GM18505 (cell line): ENCODE results near the gene KLK8.

Source experiments
- ATAC-seq: cut with Tn5 transposase; IDR thresholded peaks from one replicate; pipeline ENCODE4 v1.9.1; 2021; ENCODE audit not compliant: unreplicated experiment
- POLR2A ChIP-seq: IDR thresholded peaks from 4 replicates; pipeline ENCODE4 v1.6.1; 2011; ENCODE audit warnings: borderline replicate concordance; ENCODE audit not compliant: insufficient read depth, insufficient read length; ENCODE audit errors: extremely low read depth

KLK8 gene

DNA sequence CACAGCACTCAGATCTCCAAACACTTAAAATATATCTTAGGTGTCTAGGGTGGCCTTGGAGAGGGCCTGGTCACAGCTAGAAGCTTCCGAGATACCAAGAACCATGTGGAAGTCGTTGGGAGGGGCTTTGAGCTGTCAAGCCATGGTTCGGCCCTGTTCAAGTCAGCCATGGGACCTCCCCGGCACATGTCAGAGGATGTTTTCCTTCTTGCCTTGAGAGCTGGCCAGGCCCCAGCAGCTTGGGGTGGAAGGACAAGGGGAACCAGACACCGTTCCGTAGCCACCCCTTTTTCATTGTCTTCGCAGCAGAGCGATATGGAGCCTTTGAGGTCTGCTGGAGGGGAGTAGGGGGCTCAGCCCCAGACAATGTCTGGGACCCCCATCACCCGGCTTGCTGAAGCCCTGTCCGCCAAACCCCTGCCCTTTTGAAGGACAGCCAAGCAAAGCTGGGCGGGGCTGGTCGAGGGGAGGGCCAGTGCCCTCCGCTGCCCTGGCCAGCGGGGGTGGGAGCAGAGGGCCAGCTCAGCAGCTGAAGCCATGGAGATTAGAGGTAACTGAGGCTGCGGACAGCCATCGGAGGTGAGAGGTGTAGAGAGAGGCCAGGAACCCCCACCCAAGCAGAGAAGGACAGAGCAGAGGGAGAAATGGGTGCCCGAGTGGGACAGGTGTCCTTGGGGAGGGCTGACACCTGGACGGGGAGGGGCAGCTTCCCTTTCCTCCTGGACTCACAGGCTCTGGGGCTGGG lies 24.6 kb upstream of the KLK8 start:
- no peak for TF ChIP-seq POLR2A
- ATAC-seq: no peak

DNA sequence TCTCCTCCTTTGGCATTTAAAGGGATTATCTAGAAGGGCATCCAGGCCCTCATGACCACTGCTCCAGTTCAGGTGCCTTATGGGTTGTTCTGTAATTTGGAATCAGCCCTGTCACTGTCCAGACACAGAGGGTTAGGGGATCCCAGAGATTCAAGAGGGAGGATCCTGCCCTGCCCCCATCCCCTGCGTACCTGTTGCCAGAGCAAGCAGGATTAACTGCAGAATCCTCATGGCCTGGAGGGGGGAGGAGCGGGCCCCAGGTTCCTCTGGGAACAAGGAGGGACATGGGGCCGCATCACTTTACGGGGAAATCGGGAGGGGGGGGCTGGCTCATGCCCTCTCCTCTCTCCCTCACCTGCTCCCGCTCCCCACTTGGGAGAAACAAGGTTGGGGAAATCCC lies 24.0 kb upstream of the KLK8 start:
- no peak for TF ChIP-seq POLR2A
- no peak for ATAC-seq

DNA sequence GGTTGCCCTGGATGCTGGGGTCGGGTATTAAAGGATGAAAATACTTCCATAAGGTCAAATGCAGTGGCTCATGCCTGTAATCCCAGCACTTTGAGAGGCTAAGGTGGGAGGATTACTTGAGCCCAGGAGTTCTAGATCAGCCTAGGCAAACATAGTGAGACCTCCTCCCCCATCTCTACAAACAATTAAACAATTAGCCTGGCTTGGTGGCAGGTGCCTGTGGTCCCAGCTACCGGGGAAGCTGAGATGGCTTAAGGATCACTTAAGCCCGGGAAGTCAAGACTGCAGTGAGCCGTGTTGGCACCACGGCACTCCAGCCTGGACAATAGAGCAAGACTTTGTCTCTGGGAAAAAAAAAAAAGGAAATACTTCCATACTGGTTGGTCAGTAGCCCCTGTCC lies 23.5 kb upstream of the KLK8 start:
- TF ChIP-seq POLR2A: no peak
- no peak for ATAC-seq

DNA sequence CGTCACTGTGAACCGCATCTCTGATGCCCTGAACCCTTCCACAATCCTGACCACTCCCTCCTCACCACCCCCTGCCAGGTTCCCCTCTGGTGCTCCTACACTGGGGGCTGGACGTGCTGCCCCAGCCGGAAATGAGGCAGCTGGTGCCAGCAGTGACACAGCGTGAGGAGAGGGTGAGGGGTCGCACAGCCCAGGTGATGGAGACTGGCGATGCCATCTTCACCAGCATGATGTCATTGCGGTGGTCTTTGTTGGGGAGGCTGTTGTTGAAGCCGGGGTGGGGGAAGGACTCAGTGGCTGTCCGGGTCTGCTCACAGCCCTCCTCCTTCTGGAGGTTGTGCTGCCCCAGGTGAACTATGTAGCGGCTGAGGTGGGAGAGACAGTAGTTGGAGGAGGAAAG lies 22.5 kb upstream of the KLK8 start:
- ATAC-seq: no peak
- no peak for TF ChIP-seq POLR2A

DNA sequence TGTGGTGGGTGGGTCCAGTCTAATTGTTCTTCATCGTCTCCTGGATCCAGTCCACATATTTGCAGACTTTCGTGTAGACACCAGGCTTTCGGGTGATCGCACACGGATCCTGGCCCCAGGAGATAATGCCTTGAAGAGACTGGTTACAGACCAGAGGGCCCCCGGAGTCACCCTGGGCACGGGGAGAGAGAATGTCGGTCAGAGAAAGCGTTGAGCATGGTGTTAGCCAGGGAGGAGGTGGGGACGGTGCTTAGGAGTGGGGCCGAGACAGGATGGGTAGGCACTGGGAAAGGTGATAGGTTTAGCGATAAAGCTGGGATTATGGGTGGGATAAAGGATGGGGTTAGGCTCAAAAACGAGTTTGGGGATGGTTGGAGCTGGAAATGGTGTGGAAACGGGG lies 21.1 kb upstream of the KLK8 start:
- ATAC-seq: no peak
- no peak for TF ChIP-seq POLR2A

DNA sequence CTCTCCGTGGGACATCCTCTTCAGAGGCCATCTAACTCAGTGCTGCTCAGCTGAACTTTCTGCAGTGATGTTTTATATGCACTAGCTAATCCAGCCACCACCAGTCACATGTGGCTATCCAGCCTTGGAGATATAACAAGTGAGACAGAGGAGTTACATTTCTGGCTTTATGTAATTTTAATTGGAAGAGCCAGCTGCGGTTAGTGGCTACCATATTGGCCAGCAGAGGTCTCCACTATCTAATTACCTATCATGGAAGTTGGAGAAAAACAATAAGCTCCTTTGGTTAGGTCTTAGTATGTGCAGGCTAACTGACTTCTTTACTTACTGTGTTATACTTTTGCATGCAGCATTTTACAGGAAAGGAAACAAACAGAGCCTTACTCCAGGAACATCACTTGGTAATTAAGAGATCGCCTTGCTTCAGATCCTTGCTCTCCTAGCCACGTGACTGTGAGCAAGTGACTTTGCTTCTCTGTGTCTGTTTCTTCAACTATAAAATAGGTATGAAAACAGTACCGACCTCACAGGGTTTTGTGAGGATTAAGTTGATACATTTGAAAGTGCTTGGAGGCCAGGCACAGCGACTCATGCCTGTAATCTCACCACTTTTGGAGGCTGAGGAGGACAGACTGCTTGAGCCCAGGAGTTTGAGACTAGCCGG lies 19.7 kb upstream of the KLK8 start:
- TF ChIP-seq POLR2A: no peak
- no peak for ATAC-seq

DNA sequence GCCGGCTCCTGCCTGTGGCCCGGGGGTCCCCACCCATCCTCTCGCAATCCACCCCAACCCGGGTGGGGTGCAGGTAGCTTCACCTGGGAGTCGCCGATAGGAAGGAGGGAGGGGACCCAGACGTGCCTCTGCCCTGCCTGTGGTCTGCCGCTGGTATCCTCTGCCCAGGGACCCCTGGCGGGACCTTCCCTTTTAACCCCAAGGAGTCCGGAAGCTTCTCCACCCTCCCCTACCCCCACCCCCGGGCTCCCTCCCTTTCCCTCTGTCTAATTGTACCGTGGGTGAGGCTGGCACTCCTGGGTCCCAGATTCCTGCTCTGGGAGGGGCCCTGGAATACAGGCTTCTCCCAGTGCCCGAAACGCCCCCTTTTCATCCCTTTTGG lies 18.1 kb upstream of the KLK8 start, which contains the start of gene KLK10:
TSS of gene KLK10 (minus strand) at position 166 of the 382 bp plus-strand sequence. CDS start 579 bp downstream, outside the sequence.
- TF ChIP-seq POLR2A: no peak
- no peak for ATAC-seq

DNA sequence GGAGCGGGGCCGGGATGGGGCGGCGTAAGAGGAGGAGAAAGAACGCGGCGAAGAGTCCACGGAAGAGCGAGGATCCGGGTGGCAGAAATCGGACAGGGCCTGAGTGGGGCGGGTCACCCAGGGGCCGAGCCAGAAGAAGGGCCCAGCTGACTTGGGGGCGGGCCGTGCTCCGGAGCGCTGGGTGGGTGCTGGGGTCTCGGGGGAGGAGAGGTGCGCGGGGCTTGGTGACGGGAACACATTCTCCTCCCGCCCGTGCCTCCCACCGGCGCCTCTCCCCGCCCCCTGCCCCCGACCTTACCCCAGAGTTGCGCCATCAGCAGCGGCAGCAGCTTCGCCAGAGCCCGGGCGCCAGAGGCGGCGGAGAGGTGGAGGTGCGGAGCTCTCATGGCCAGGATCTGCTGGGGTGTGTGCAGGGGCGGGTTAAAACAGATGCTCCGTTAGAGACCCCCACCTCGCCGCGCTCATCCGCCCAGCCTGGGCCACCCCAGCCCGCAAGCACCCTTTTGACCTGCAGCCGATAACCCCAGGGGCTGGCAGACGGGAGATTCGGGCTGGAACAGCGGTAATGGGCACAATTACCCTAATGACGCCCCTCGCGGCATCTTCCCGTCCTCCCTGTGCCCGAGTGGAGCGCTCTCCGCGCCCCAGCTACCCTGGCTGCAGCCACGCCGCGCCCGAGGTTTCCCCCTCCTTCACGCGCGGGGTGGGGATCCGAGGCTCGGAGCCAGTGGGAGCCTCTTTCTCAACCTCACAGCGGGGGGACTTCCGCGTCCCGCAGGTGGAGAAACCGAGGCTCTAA lies 17.5 kb upstream of the KLK8 start:
- no peak for TF ChIP-seq POLR2A
- no peak for ATAC-seq

DNA sequence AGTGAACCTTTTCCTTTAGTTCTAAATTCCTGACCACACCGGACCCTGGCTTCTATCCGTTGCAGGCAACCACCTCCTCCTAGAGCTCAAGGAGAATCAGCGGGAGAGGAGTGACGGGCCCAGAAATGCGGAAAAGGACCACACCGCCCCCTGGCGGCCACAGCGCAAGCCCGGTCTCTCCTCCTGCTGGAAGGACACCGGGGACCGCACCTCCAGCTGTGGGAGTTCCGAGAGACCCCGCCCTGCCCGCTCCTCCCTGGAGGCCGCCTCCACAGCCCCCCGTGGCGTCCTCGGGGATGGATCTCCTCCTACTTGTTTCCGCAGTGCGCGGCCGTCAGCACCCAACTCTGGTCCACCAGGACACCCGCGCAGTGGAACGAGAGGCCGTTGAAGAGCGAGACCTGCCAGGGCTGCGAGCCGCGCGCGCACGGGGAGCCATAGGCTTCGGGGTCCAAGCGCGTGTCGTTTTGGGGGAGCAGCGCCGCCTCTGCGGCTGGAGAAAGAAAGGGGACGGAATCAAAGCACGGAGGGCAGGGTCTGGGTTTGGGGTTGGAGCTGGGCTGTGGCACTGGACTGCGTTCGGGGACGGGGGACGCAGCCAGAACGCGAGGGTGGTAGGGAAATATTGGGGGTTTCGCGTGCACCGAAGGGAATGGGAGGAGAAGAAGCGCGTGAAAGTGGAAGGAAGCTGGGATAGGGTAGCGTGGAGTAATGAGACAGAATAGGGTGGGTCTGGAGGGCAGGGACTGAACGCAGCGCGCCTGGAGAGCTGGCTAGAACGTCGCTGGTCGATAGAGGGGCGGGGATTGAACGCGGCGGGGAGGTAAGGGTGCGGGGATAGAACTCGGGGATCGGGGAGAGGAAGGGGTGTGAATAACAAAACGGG lies 15.6 kb upstream of the KLK8 start:
- TF ChIP-seq POLR2A: no peak
- no peak for ATAC-seq

DNA sequence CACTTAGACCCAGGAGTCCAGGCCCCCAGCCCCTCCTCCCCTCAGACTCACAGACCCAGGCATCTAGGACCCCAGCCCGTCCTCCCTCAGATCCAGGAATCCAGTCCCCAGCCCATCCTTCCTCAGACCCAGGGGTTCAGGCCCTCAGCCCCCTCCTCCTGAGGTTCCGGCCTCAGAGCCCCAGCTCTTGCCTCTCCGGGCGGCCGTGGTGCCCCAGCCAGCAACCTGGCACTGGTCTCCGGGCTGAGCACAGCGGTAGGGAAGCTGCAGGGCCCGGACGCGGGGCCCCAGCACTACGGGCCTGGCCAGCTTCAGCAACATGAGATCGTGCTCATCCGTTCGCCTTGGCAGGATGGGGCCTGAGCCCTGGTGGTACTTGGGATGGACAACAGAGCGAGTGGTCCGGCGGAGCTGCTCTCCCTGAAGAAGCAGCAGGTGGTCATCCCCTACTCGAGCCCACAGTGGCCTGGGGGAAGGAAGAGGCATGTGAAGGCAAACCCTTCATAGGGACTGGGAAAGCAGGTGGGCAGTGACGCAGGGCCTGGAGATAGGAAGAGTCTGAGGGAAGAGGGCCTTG lies 14.4 kb upstream of the KLK8 start:
- no peak for ATAC-seq
- TF ChIP-seq POLR2A: no peak

DNA sequence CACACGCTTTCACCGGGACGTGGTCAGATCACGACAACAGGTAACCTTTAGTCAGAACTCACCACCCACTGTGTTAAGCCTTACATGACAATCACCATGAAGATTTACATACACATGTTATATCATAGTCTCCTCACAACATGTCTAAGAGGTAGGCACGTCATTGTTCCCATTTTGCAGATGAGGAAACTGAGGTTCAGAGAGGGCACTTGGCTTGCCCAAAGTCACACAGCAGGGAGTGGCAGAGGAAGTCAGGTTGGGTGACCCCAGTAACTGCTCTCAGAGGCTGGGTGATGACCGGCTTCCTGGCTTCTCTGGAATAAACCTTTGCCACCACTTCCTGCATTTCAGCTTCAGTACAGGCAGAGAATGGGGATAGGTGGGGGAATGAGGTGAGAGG lies 12.8 kb upstream of the KLK8 start:
- TF ChIP-seq POLR2A: no peak
- no peak for ATAC-seq

DNA sequence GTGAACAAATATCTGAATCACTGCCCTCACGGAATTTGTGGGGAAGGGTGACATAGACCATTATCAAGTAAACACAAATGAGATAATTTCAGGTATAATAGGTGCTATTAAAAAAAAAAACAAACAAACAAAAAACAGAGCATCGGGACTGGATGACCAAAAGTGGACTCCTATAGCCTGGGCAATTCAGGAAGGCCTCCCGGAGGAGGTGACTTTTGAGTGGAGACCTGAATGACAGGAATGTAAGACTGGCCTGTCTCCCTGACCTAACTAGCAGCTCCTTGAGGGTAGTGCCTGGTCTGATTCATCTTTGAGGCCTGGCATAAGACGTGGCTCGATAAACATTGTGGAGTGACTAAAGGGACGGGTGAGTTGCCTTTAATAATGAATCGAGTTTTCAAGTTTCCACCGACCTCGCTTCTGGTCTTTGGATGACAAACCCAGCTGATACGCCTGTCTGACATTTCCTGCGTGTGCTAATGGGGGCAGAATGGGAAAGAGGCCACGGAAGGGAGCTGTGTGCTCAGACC lies 11.3 kb upstream of the KLK8 start:
- no peak for ATAC-seq
- no peak for TF ChIP-seq POLR2A

DNA sequence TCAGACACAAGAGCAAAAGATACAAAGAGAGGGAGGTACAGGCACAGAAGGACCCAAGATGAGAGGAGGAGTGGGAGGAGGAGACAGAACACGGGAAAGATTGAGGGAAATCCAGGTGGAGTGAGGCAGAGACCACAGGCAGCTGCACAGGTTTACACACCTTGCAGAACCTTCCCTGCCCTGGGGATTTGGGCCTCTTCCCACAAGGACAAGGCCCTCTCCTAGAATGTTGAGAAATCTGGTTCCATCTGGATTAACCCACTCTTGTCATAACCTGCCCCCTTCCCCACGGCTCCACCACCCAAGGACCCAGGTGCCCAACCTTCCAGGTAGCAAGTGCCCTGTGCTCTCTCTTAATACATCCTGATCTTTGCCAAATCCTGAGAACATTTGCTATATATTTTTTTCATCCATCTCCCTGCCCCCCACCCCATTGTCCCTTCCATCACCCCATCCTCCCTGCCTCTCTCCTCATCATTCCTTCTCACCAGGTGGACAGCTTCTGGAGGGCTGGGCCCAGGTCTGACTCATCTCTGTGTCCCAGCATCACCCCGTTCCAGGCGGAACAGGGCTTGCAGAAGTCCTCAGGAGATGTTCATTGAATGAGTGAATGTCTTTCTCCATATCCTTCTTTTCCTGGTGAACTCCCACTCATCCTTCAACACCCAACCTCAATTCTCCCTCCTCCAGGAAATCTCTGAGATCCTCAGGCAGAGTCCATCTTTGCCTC lies 8.8 kb upstream of the KLK8 start:
- no peak for ATAC-seq

More for the DNA sequence above, 8.8 kb upstream of the KLK8 start:
- no peak for TF ChIP-seq POLR2A
